Upper lobe of left lung (tissue), 6 donors: ENCODE measurements around the gene ZNF24. TPM values are rescaled to one million over a fixed set of nuclear protein-coding genes. Genes with fewer than 3 reads are reported as not detected.

ENCODE experiments used
- ATAC-seq, 2 donors: fragments of 200-7000 bp; cut with Tn5 transposase; one replicate each; pipeline ENCODE4 v1.9.1; 2022; ENCODE audit warnings: mild to moderate bottlenecking in 2 of 2, moderate library complexity in 2 of 2; ENCODE audit not compliant: low FRiP score in 2 of 2
- DNase-seq, 2 donors: peaks; one replicate each; pipeline ENCODE4 v3.0.0-alpha.2; 2019 to 2020
- H3K27ac ChIP-seq, 4 donors: fragments of 200-600 bp; sonication (generic); one replicate each; pipeline ENCODE4 v1.5.1; 2016 to 2019
- H3K27me3 ChIP-seq, 4 donors: fragments of 200-600 bp; sonication (generic); one replicate each; pipeline ENCODE4 v1.5.1; 2017 to 2019
- H3K36me3 ChIP-seq, 4 donors: fragments of 200-600 bp; sonication (generic); one replicate each; pipeline ENCODE4 v1.5.1; 2016 to 2019
- H3K4me1 ChIP-seq, 4 donors: fragments of 200-600 bp; sonication (generic); one replicate each; pipeline ENCODE4 v1.5.1; 2018 to 2019
- H3K4me3 ChIP-seq, 4 donors: fragments of 200-600 bp; sonication (generic); one replicate each; pipeline ENCODE4 v1.5.1; 2017 to 2019; ENCODE audit warnings: mild to moderate bottlenecking in 2 of 4, moderate library complexity in 1 of 4
- H3K9me3 ChIP-seq, 4 donors: fragments of 200-600 bp; sonication (generic); one replicate each; pipeline ENCODE4 v1.5.1; 2018 to 2019
- EP300 ChIP-seq, 4 donors: sonication (generic); formaldehyde crosslinking; IDR thresholded peaks; one replicate each; pipeline ENCODE4 v1.5.1; 2017; ENCODE audit warnings: antibody characterized with exemption in 4 of 4, control low read depth in 2 of 4
- POLR2A ChIP-seq, 4 donors: fragments of 450-650 bp; IDR thresholded peaks; one replicate each; pipeline ENCODE4 v1.5.1; 2016 to 2017; ENCODE audit warnings: antibody characterized with exemption in 4 of 4, mild to moderate bottlenecking in 2 of 4
- POLR2AphosphoS5 ChIP-seq, 2 donors: sonication (generic); formaldehyde crosslinking; IDR thresholded peaks; one replicate each; pipeline ENCODE4 v1.5.1; 2017; ENCODE audit warnings: antibody characterized with exemption in 2 of 2
- WGBS, 2 donors: methylation state at CpG; one replicate each; pipeline ENCODE4 v1.1.5; 2017 to 2018; 5-methylcytosine and 5-hydroxymethylcytosine counted together
- total RNA-seq, 6 donors: library from RNA; depleted of rRNA in 4 of 6; stranded (reverse); fragments of >200 nt in 4 of 6; gene quantifications; one replicate each; pipeline versions ENCODE4 v1.1.0 to v1.2.1, GENCODE V29; 2016 to 2021
- TF ChIP-seq, protein P1 (sequence below), 6 experiments: fragments of 450-650 bp in 4 of 6; fragments of 200-600 bp in 2 of 6; sonication (generic) in 2 of 6; IDR thresholded peaks; one replicate each; pipeline ENCODE4 v1.5.1; 2016 to 2019; ENCODE audit warnings: antibody characterized with exemption in 6 of 6
- donor health status: DM: no; HTN: no; CAD: no; lungs with moderate emphysema.
- donor health status: DM: no; HTN: yes; CAD: no; lungs with severe emphysema.

The ZNF24 gene
- total RNA-seq, 6 donors from 2014 or later = 16.5 to 54.4 (median 37.8) TPM

GRCh38 chr18:35303610-35304009 lies 40.6 kb downstream of the ZNF24 start:
- H3K4me1 ChIP-seq = no peaks in the 10 kb centered on the region
- DNase-seq (no peak), ATAC-seq (no peak)
- peaks cover 7 to 64% (median 33%) of the 10 kb centered on the region in 4 donors for H3K36me3 ChIP-seq
- no peak overlapping the region for H3K4me3 ChIP-seq
- 93 to 100% methylated on average over 4 of the region's 4 CpGs for WGBS, 2 donors
- TF ChIP-seq POLR2A (IDR thresholded peaks at IDR 0.05) (no peak), POLR2AphosphoS5 (IDR thresholded peaks at IDR 0.05) (no peak), EP300 (IDR thresholded peaks at IDR 0.05) (no peak)
- TF ChIP-seq, protein P1, sequence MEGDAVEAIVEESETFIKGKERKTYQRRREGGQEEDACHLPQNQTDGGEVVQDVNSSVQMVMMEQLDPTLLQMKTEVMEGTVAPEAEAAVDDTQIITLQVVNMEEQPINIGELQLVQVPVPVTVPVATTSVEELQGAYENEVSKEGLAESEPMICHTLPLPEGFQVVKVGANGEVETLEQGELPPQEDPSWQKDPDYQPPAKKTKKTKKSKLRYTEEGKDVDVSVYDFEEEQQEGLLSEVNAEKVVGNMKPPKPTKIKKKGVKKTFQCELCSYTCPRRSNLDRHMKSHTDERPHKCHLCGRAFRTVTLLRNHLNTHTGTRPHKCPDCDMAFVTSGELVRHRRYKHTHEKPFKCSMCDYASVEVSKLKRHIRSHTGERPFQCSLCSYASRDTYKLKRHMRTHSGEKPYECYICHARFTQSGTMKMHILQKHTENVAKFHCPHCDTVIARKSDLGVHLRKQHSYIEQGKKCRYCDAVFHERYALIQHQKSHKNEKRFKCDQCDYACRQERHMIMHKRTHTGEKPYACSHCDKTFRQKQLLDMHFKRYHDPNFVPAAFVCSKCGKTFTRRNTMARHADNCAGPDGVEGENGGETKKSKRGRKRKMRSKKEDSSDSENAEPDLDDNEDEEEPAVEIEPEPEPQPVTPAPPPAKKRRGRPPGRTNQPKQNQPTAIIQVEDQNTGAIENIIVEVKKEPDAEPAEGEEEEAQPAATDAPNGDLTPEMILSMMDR (IDR thresholded peaks at IDR 0.05) = no peak
- H3K27ac ChIP-seq = no peak overlapping the region
- H3K9me3 ChIP-seq = peaks cover 61 to 91% (median 84%) of the 10 kb centered on the region in 4 donors
- H3K27me3 ChIP-seq = no peaks in the 10 kb centered on the region

- Histone ChIP-seq H3K27ac (no peak overlapping the region), H3K36me3 (peaks cover 0 to 33% (median 12%) of the 10 kb centered on the region in 4 donors), H3K9me3 (peaks cover 3 to 26% (median 9%) of the 10 kb centered on the region in 4 donors), H3K27me3 (no peaks in the 10 kb centered on the region), H3K4me1 (peaks cover 4 to 11% (median 8%) of the 10 kb centered on the region in 4 donors), H3K4me3 (no peak overlapping the region)
- TF ChIP-seq EP300 (IDR thresholded peaks at IDR 0.05) (no peak), POLR2A (IDR thresholded peaks at IDR 0.05) (no peak), POLR2AphosphoS5 (IDR thresholded peaks at IDR 0.05) (no peak)
- TF ChIP-seq, protein P1 (IDR thresholded peaks at IDR 0.05) = no peak
- DNase-seq (no peak), ATAC-seq (no peak)
- 97 to 100% methylated on average over 2 of the region's 2 CpGs for WGBS, 2 donors
These were observed 48.2 kb downstream of the ZNF24 start for GRCh38 chr18:35296060-35296459.

- 87 to 88% methylated on average over 2 of the region's 2 CpGs for WGBS, 2 donors
- peaks cover 0 to 6% (median 0%) of the 10 kb centered on the region in 4 donors for H3K36me3 ChIP-seq
- no peak overlapping the region for H3K27ac ChIP-seq
- DNase-seq (no peak), ATAC-seq (no peak)
- no peaks in the 10 kb centered on the region for H3K9me3 ChIP-seq
- no peaks in the 10 kb centered on the region for H3K27me3 ChIP-seq
- peak overlapping the region in 3 of 4 donors; percentile 57 to 67 (median 59) for H3K4me3 ChIP-seq
- TF ChIP-seq, protein P1 (IDR thresholded peaks at IDR 0.05) = no peak
- TF ChIP-seq POLR2AphosphoS5 (IDR thresholded peaks at IDR 0.05) (no peak), EP300 (IDR thresholded peaks at IDR 0.05) (no peak)
- peaks cover 17 to 33% (median 20%) of the 10 kb centered on the region in 4 donors for H3K4me1 ChIP-seq
These were observed 53.1 kb downstream of the ZNF24 start for GRCh38 chr18:35291166-35291565.

GRCh38 chr18:35290094-35290735 lies 54.0 kb downstream of the ZNF24 start, which contains the start of gene ZSCAN30:
ZSCAN30 (minus strand) TSS chr18:35290229; CDS start chr18:35264352, 25,877 bp downstream.
- ATAC-seq (peak; percentile 99 to 100), DNase-seq (peak; percentile 96 to 99)
- Histone ChIP-seq H3K9me3 (no peaks in the 10 kb centered on the region), H3K4me3 (peak within 1 kb of the TSS; percentile 57 to 68 (median 63)), H3K36me3 (no peaks in the 10 kb centered on the region), H3K4me1 (peaks cover 17 to 33% (median 20%) of the 10 kb centered on the region in 4 donors), H3K27ac (peak within 1 kb of the TSS; percentile 81 to 89 (median 88)), H3K27me3 (no peaks in the 10 kb centered on the region)
- TF ChIP-seq POLR2AphosphoS5 (IDR thresholded peaks at IDR 0.05) (peak; percentile 92), EP300 (IDR thresholded peaks at IDR 0.05) (no peak), POLR2A (IDR thresholded peaks at IDR 0.05) (peak; percentile 12 to 80 (median 70))
- TF ChIP-seq, protein P1 (IDR thresholded peaks at IDR 0.05) = no peak
- WGBS, 2 donors = 0% methylated on average over 9 to 28 of the region's 41 CpGs
